Measurements from ENCODE around the gene ANAPC15.
A peak's percentile ranks its signal among the peaks of the same experiment; 100 is the strongest.

The ANAPC15 gene

DNA sequence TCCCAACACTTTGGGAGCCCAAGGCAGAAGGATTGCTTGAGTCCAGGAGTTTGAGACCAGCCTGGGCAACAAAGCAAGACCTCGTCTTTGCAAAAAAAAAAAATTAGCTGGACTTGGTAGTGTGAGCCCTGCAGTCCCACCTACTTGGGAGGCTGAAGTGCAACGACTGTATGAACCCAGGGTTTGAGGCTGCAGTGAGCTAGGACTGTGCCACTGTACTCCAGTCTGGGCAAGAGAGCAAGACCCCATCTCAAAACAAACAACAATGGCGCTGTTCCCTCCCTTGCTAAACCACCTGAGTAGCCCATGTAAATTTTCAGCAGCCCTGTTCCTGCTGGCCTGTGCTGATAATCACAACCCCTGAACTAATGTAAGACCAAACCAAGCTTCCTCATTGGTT is 12.5 kb downstream of the ANAPC15 start:
- Histone ChIP-seq H3K27ac (ENCODE audit: low read depth, low read length) (no peak overlapping the region), H3K4me1 (ENCODE audit: control insufficient read depth, low read length) (peaks cover 26% of the 10 kb centered on the region), H3K79me2 (ENCODE audit: control insufficient read depth, low read length) (peaks cover 40% of the 10 kb centered on the region), H3K9me2 (replicated peaks; ENCODE audit: control insufficient read depth, low read length) (no peaks in the 10 kb centered on the region), H4K20me1 (ENCODE audit: control insufficient read depth, insufficient read depth, low read depth, low read length) (no peaks in the 10 kb centered on the region), H3K4me2 (ENCODE audit: low read length) (no peak overlapping the region), H3K4me3 (ENCODE audit: low read length) (no peak overlapping the region), H3K27me3 (ENCODE audit: control insufficient read depth, low read length) (no peaks in the 10 kb centered on the region), H3K9me3 (ENCODE audit: control insufficient read depth, insufficient read depth, low read length) (no peaks in the 10 kb centered on the region), H3K36me3 (ENCODE audit: control insufficient read depth, low read length) (peaks cover 72% of the 10 kb centered on the region), H3F3A (ENCODE audit: control insufficient read depth, insufficient read depth) (peaks cover 3% of the 10 kb centered on the region; the same call in 1 of the 2 replicates)
- TF ChIP-seq, protein P1, sequence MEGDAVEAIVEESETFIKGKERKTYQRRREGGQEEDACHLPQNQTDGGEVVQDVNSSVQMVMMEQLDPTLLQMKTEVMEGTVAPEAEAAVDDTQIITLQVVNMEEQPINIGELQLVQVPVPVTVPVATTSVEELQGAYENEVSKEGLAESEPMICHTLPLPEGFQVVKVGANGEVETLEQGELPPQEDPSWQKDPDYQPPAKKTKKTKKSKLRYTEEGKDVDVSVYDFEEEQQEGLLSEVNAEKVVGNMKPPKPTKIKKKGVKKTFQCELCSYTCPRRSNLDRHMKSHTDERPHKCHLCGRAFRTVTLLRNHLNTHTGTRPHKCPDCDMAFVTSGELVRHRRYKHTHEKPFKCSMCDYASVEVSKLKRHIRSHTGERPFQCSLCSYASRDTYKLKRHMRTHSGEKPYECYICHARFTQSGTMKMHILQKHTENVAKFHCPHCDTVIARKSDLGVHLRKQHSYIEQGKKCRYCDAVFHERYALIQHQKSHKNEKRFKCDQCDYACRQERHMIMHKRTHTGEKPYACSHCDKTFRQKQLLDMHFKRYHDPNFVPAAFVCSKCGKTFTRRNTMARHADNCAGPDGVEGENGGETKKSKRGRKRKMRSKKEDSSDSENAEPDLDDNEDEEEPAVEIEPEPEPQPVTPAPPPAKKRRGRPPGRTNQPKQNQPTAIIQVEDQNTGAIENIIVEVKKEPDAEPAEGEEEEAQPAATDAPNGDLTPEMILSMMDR (IDR thresholded peaks at IDR 0.05; ENCODE audit: low read depth, low read length, poor library complexity, severe bottlenecking), result no peak
- no peak for TF ChIP-seq EZH2phosphoT487 (IDR thresholded peaks at IDR 0.05; ENCODE audit: borderline replicate concordance, low read length)

- Histone ChIP-seq H3K9me2 (replicated peaks; ENCODE audit: control insufficient read depth, low read length) (no peaks in the 10 kb centered on the region), H3F3A (ENCODE audit: control insufficient read depth, insufficient read depth) (no peaks in the 10 kb centered on the region), H3K27me3 (ENCODE audit: control insufficient read depth, low read length) (no peaks in the 10 kb centered on the region), H3K4me3 (ENCODE audit: low read length) (no peak overlapping the region), H3K79me2 (ENCODE audit: control insufficient read depth, low read length) (peaks cover 40% of the 10 kb centered on the region), H3K9me3 (ENCODE audit: control insufficient read depth, insufficient read depth, low read length) (no peaks in the 10 kb centered on the region), H3K36me3 (ENCODE audit: control insufficient read depth, low read length) (peaks cover 77% of the 10 kb centered on the region), H3K27ac (ENCODE audit: low read depth, low read length) (no peak overlapping the region), H3K4me2 (ENCODE audit: low read length) (no peak overlapping the region), H3K4me1 (ENCODE audit: control insufficient read depth, low read length) (peaks cover 24% of the 10 kb centered on the region), H4K20me1 (ENCODE audit: control insufficient read depth, insufficient read depth, low read depth, low read length) (no peaks in the 10 kb centered on the region)
- TF ChIP-seq EZH2phosphoT487 (IDR thresholded peaks at IDR 0.05; ENCODE audit: borderline replicate concordance, low read length), result no peak
- TF ChIP-seq, protein P1 (IDR thresholded peaks at IDR 0.05; ENCODE audit: low read depth, low read length, poor library complexity, severe bottlenecking), result no peak
Observed at GRCh38 chr11:72098741-72099140, 13.8 kb downstream of the ANAPC15 start.

- Histone ChIP-seq H3K9me2 (replicated peaks; ENCODE audit: control insufficient read depth, low read length) (no peaks in the 10 kb centered on the region), H3K36me3 (ENCODE audit: control insufficient read depth, low read length) (peaks cover 28% of the 10 kb centered on the region), H3K27ac (ENCODE audit: low read depth, low read length) (0 out of 2 replicates have a peak overlapping the region, but pooled peaks have one; percentile 17), H4K20me1 (ENCODE audit: control insufficient read depth, insufficient read depth, low read depth, low read length) (no peaks in the 10 kb centered on the region), H3K27me3 (ENCODE audit: control insufficient read depth, low read length) (no peaks in the 10 kb centered on the region), H3K9me3 (ENCODE audit: control insufficient read depth, insufficient read depth, low read length) (no peaks in the 10 kb centered on the region), H3F3A (ENCODE audit: control insufficient read depth, insufficient read depth) (peaks cover 4% of the 10 kb centered on the region; the same call in 1 of the 2 replicates), H3K79me2 (ENCODE audit: control insufficient read depth, low read length) (peaks cover 3% of the 10 kb centered on the region; the same call in 1 of the 2 replicates), H3K4me1 (ENCODE audit: control insufficient read depth, low read length) (peaks cover 14% of the 10 kb centered on the region), H3K4me3 (ENCODE audit: low read length) (no peak overlapping the region), H3K4me2 (ENCODE audit: low read length) (peak overlapping the region; percentile 9; the same call in 1 of the 2 replicates)
- TF ChIP-seq EZH2phosphoT487 (IDR thresholded peaks at IDR 0.05; ENCODE audit: borderline replicate concordance, low read length), result no peak
- TF ChIP-seq, protein P1 (IDR thresholded peaks at IDR 0.05; ENCODE audit: low read depth, low read length, poor library complexity, severe bottlenecking), result peak; percentile 99
Observed at GRCh38 chr11:72091292-72091691, 21.2 kb downstream of the ANAPC15 start.

Data from DOHH2 (cell line).